A549 (cell line): Measurements from ENCODE around the gene RNF145. TPM values are rescaled to one million over a fixed set of nuclear protein-coding genes. Genes with fewer than 3 reads are reported as not detected.

ENCODE experiments used
- ATAC-seq, 2 experiments: fragments of 200-7000 bp in 1 of 2; fragments of >200 bp in 1 of 2; cut with Nextera tagmentation in 1 of 2; cut with Tn5 transposase in 1 of 2; 3 replicates each; pipeline versions ENCODE4 v1.8.0 to v1.9.1; 2018 to 2020; ENCODE audit warnings: mild to moderate bottlenecking in 1 of 2, moderate library complexity in 1 of 2
- CTCF ChIA-PET: fragments of 300-600 bp; sonication (Branson Sonifier 250); formaldehyde crosslinking; extraction: SDS; loops from one replicate; lab custom pipeline; 2021; ENCODE audit warnings: antibody characterized with exemption, inconsistent platforms; lab: Yijun Ruan, JAX
- POLR2A ChIA-PET: fragments of 350-600 bp; formaldehyde crosslinking; extraction: SDS; loops from one replicate; lab custom pipeline; 2021; ENCODE audit warnings: antibody characterized with exemption, inconsistent platforms; lab: Yijun Ruan, JAX
- DNase-seq, 2 experiments: peaks; one replicate each; pipeline versions ENCODE4 v3.0.0 to v3.0.0-alpha.2; 2011 to 2016; ENCODE audit warnings: low read depth in 1 of 2, low spot score in 1 of 2
- FAIRE-seq: peaks from 2 replicates; lab custom pipeline; 2011; peaks lifted over from hg19 to GRCh38; lab: Jason Lieb, UNC
- H3K27ac ChIP-seq, 2 experiments: fragments of >200 bp; sonication (Bioruptor Twin); formaldehyde crosslinking; 3 replicates each; pipeline ENCODE4 v1.5.1; 2016 to 2017
- H3K4me1 ChIP-seq: fragments of >200 bp; sonication (Bioruptor Twin); formaldehyde crosslinking; 3 replicates; pipeline ENCODE4 v1.6.1; 2016
- H3K4me2 ChIP-seq: fragments of >200 bp; sonication (Bioruptor Twin); formaldehyde crosslinking; 3 replicates; pipeline ENCODE4 v1.6.1; 2016
- H3K4me3 ChIP-seq: fragments of >200 bp; sonication (Bioruptor Twin); formaldehyde crosslinking; 3 replicates; pipeline ENCODE4 v1.5.1; 2016
- H3K9me3 ChIP-seq: fragments of >200 bp; sonication (Bioruptor Twin); formaldehyde crosslinking; 3 replicates; pipeline ENCODE4 v1.6.1; 2016
- ATOH8 ChIP-seq: fragments of 250-450 bp; sonication (Bioruptor Pico); IDR thresholded peaks from 2 replicates; pipeline ENCODE4 v1.5.0; 2020; ENCODE audit warnings: low read depth, mild to moderate bottlenecking, moderate library complexity
- BCL3 ChIP-seq: fragments of >200 bp; sonication (Bioruptor Twin); formaldehyde crosslinking; IDR thresholded peaks from 3 replicates; pipeline ENCODE4 v1.6.1; 2016
- CEBPB ChIP-seq, 2 experiments: fragments of >200 bp in 1 of 2; sonication (Bioruptor Twin) in 1 of 2; formaldehyde crosslinking in 1 of 2; IDR thresholded peaks; 2 replicates each; pipeline ENCODE4 v1.6.1; 2012 to 2016
- CHD2 ChIP-seq: fragments of 150-350 bp; IDR thresholded peaks from 2 replicates; pipeline ENCODE4 v1.6.1; 2014; ENCODE audit warnings: low read length; ENCODE audit not compliant: partially characterized antibody
- EHMT2 ChIP-seq: fragments of 200-600 bp; sonication (generic); IDR thresholded peaks from 2 replicates; pipeline ENCODE4 v1.6.1; 2016; ENCODE audit warnings: antibody characterized with exemption, low read depth, mild to moderate bottlenecking, moderate library complexity
- FOXS1 ChIP-seq: fragments of 250-450 bp; sonication (Bioruptor Pico); IDR thresholded peaks from 2 replicates; pipeline ENCODE4 v1.5.0; 2020; ENCODE audit warnings: mild to moderate bottlenecking, moderate library complexity
- HES2 ChIP-seq: fragments of >200 bp; sonication (Bioruptor Twin); formaldehyde crosslinking; IDR thresholded peaks from 2 replicates; pipeline ENCODE4 v1.6.1; 2016
- HEYL ChIP-seq: fragments of 250-450 bp; sonication (Bioruptor Pico); IDR thresholded peaks from 2 replicates; pipeline ENCODE4 v1.8.0; 2021; ENCODE audit warnings: mild to moderate bottlenecking, moderate library complexity
- HOXB13 ChIP-seq: fragments of 250-450 bp; sonication (Bioruptor Pico); IDR thresholded peaks from 2 replicates; pipeline ENCODE4 v1.5.0; 2020; ENCODE audit warnings: low read depth, mild to moderate bottlenecking, moderate library complexity
- MAFK ChIP-seq: fragments of 450-650 bp; IDR thresholded peaks from 2 replicates; pipeline ENCODE4 v1.6.1; 2014; ENCODE audit not compliant: partially characterized antibody
- NFE2L2 ChIP-seq: fragments of 150-350 bp; conservative IDR thresholded peaks from 2 replicates; pipeline ENCODE4 v1.6.1; 2014; ENCODE audit warnings: low read length
- POLR2A ChIP-seq: IDR thresholded peaks from 2 replicates; pipeline ENCODE4 v1.6.1; 2012; ENCODE audit warnings: mild to moderate bottlenecking, low read length
- RFX5 ChIP-seq: fragments of 450-650 bp; IDR thresholded peaks from 2 replicates; pipeline ENCODE4 v1.7.1; 2014; ENCODE audit warnings: antibody characterized with exemption, mild to moderate bottlenecking, moderate library complexity
- RNF2 ChIP-seq: fragments of 200-600 bp; sonication (generic); IDR thresholded peaks from 2 replicates; pipeline ENCODE4 v1.6.1; 2016; ENCODE audit warnings: low read depth, mild to moderate bottlenecking, antibody characterized with exemption, moderate library complexity, borderline replicate concordance
- SREBF2 ChIP-seq: fragments of 450-650 bp; IDR thresholded peaks from 2 replicates; pipeline ENCODE4 v1.6.1; 2014; ENCODE audit warnings: mild to moderate bottlenecking, moderate library complexity
- TFCP2L1 ChIP-seq: fragments of 250-450 bp; sonication (Bioruptor Pico); IDR thresholded peaks from 2 replicates; pipeline ENCODE4 v1.5.0; 2021; ENCODE audit warnings: mild to moderate bottlenecking
- TP53 ChIP-seq: fragments of 250-450 bp; sonication (Bioruptor Pico); IDR thresholded peaks from 2 replicates; pipeline ENCODE4 v1.5.0; 2021; ENCODE audit warnings: mild to moderate bottlenecking, moderate library complexity
- ZC3H11A ChIP-seq: fragments of 450-650 bp; IDR thresholded peaks from 2 replicates; pipeline ENCODE4 v1.6.1; 2014; ENCODE audit warnings: antibody characterized with exemption, mild to moderate bottlenecking
- WGBS: methylation state at CpG from one replicate; pipeline ENCODE4 v1.1.6; 2017; ENCODE audit errors: missing lambda C conversion rate; 5-methylcytosine and 5-hydroxymethylcytosine counted together
- polyA plus RNA-seq, 4 experiments: library from polyadenylated mRNA; depleted of rRNA in 3 of 4; stranded (reverse); fragments of >200 nt; fragmentation: RNase III in 1 of 4; extraction: RNeasy Plus Mini Kit Qiagen cat#74134 plus additional on column Dnase treatment in 1 of 4; gene quantifications; 2 replicates in 3 of 4; 3 replicates in 1 of 4; pipeline ENCODE4 v1.2.3, GENCODE V29; 2011 to 2017
- TF ChIP-seq, protein P1 (sequence below): fragments of >200 bp; sonication (Bioruptor Twin); formaldehyde crosslinking; IDR thresholded peaks from 3 replicates; pipeline ENCODE4 v1.5.1; 2016
- TF ChIP-seq, protein P2 (sequence below): fragments of 450-650 bp; IDR thresholded peaks from 2 replicates; pipeline ENCODE4 v1.6.1; 2014; ENCODE audit warnings: antibody characterized with exemption
- TF ChIP-seq, protein P3 (sequence below): IDR thresholded peaks from 2 replicates; pipeline ENCODE4 v1.6.1; 2012

RNF145 gene
- polyA plus RNA-seq, 2 of the 4 experiments (the other 2 are of a cell fraction), result 122 to 146 TPM

DNA sequence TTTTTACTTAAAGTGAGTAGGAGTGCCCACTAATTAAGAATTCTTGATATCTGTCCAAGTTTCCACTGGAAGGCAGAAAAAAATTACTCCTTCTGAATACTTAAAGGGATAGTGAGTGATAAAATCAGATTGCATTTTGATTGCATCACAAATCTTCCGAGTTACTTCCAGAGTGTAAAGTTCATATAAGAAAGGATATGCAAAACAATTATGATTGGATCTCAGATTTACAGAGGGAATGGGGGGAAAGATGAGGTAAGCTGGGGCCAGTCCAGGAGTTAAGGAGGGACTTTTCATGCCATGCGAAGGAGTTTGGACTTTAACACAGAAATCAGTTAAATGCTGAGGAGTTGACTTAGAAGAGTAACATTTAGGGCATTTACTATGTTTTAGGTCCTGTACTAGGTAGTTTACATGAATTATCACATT, 9.3 kb upstream of the RNF145 start:
- Histone ChIP-seq H3K4me3 (no peak overlapping the region), H3K4me1 (peaks cover 28% of the 10 kb centered on the region), H3K27ac (peak overlapping the region; percentile 60 to 83; a peak in 5 of 6 replicates), H3K4me2 (peak overlapping the region; percentile 48), H3K9me3 (no peaks in the 10 kb centered on the region)
- TF ChIP-seq CEBPB (IDR thresholded peaks at IDR 0.05) (peak; percentile 51 to 76; a peak in 3 of 4 replicates), RNF2 (no peak)
- 33% methylated on average over 2 of the region's 2 CpGs for WGBS
- FAIRE-seq, result peak; percentile 18
- no peak; a peak in 1 of 6 replicates for ATAC-seq
- CTCF ChIA-PET, result interaction anchor here (0.7 to 0.9 kb wide), 2 partner anchors 99 to 678 kb away, joined by 3 read pairs; no protein-coding TSS in a partner anchor
- POLR2A ChIA-PET, result no interaction called here
- no peak for DNase-seq

- POLR2A ChIA-PET, result no interaction called here
- CTCF ChIA-PET, result interaction anchor here (1.5 to 1.9 kb wide), 2 partner anchors 16 to 60 kb away, joined by 3 to 7 read pairs; no protein-coding TSS in a partner anchor
- ATAC-seq, result no peak
- Histone ChIP-seq H3K9me3 (no peaks in the 10 kb centered on the region), H3K4me3 (no peak overlapping the region), H3K4me2 (no peak overlapping the region), H3K27ac (peak overlapping the region in 1 of 2 experiments; percentile 83; a peak in 5 of 6 replicates), H3K4me1 (peaks cover 28% of the 10 kb centered on the region)
- FAIRE-seq, result no peak
- no peak for DNase-seq
- WGBS, result 70% methylated on average over 2 of the region's 2 CpGs
- TF ChIP-seq SREBF2, result no peak
- TF ChIP-seq, protein P1, sequence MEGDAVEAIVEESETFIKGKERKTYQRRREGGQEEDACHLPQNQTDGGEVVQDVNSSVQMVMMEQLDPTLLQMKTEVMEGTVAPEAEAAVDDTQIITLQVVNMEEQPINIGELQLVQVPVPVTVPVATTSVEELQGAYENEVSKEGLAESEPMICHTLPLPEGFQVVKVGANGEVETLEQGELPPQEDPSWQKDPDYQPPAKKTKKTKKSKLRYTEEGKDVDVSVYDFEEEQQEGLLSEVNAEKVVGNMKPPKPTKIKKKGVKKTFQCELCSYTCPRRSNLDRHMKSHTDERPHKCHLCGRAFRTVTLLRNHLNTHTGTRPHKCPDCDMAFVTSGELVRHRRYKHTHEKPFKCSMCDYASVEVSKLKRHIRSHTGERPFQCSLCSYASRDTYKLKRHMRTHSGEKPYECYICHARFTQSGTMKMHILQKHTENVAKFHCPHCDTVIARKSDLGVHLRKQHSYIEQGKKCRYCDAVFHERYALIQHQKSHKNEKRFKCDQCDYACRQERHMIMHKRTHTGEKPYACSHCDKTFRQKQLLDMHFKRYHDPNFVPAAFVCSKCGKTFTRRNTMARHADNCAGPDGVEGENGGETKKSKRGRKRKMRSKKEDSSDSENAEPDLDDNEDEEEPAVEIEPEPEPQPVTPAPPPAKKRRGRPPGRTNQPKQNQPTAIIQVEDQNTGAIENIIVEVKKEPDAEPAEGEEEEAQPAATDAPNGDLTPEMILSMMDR, result no peak
- no peak for TF ChIP-seq HOXB13 (CRISPR knock-in tag)
- TF ChIP-seq, protein P2, sequence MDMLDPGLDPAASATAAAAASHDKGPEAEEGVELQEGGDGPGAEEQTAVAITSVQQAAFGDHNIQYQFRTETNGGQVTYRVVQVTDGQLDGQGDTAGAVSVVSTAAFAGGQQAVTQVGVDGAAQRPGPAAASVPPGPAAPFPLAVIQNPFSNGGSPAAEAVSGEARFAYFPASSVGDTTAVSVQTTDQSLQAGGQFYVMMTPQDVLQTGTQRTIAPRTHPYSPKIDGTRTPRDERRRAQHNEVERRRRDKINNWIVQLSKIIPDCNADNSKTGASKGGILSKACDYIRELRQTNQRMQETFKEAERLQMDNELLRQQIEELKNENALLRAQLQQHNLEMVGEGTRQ, result no peak
- no peak for TF ChIP-seq POLR2A
Measured at GRCh38 chr5:159217236-159217635, 7.9 kb upstream of the RNF145 start.

DNA sequence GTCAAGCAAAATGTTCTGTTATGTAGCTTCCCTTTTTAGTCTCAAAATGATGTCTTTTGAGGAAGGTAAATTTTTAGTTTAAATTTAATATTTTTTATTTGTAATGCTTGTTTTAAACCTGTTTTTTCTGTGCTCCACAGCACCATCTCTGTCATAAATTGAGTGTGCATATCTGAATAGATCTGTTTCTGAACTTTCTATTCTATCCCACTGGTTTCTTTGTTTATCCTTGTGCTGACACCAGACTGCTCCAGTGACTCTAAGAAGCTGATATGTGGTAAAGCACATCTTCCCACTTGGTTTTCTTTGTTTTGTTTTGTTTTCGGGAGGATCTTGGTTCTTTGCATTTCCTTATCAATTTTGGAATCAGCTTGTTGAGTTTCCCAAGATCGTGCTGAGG, 7.1 kb upstream of the RNF145 start:
- POLR2A ChIA-PET, result no interaction called here
- H3K4me3 ChIP-seq, result no peak overlapping the region
- WGBS, result 85% methylated on average over 2 of the region's 2 CpGs
- no peak for DNase-seq
- no peaks in the 10 kb centered on the region for H3K9me3 ChIP-seq
- no peak for TF ChIP-seq BCL3
- no peak for TF ChIP-seq CHD2
- no peak for TF ChIP-seq RFX5
- no peak for TF ChIP-seq TP53
- TF ChIP-seq EHMT2, result no peak
- TF ChIP-seq MAFK, result no peak
- 0 out of 6 replicates have a peak overlapping the region, but pooled peaks of 1 of the 2 experiments have one; percentile 2 for H3K27ac ChIP-seq
- no peak overlapping the region for H3K4me2 ChIP-seq
- no peak for FAIRE-seq
- CTCF ChIA-PET, result interaction anchor here (0.6 to 1.9 kb wide), 4 partner anchors 9 to 371 kb away, joined by 3 to 7 read pairs (median 4); no protein-coding TSS in a partner anchor
- ATAC-seq, result peak in 1 of 2 experiments; percentile 62; a peak in 2 of 6 replicates
- H3K4me1 ChIP-seq, result peaks cover 35% of the 10 kb centered on the region

- peak overlapping the region in 1 of 2 experiments; percentile 42; a peak in 2 of 6 replicates for H3K27ac ChIP-seq
- TF ChIP-seq HES2, result no peak
- no peak for TF ChIP-seq HEYL (CRISPR knock-in tag)
- TF ChIP-seq TFCP2L1, result no peak
- no peak for TF ChIP-seq NFE2L2
- no peak for TF ChIP-seq ATOH8
- TF ChIP-seq, protein P3, sequence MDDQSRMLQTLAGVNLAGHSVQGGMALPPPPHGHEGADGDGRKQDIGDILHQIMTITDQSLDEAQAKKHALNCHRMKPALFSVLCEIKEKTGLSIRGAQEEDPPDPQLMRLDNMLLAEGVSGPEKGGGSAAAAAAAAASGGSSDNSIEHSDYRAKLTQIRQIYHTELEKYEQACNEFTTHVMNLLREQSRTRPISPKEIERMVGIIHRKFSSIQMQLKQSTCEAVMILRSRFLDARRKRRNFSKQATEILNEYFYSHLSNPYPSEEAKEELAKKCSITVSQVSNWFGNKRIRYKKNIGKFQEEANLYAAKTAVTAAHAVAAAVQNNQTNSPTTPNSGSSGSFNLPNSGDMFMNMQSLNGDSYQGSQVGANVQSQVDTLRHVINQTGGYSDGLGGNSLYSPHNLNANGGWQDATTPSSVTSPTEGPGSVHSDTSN, result no peak
- TF ChIP-seq ZC3H11A, result no peak
- no peak for TF ChIP-seq FOXS1 (CRISPR knock-in tag)
- H3K9me3 ChIP-seq, result no peaks in the 10 kb centered on the region
- ChIA-PET CTCF (interaction anchor here (0.6 to 3.0 kb wide), 4 partner anchors 8 to 372 kb away, joined by 3 to 14 read pairs (median 5); no protein-coding TSS in a partner anchor), POLR2A (no interaction called here)
- H3K4me2 ChIP-seq, result no peak overlapping the region
- WGBS, result 94% methylated on average over 3 of the region's 3 CpGs
- DNase-seq, result no peak
- peaks cover 40% of the 10 kb centered on the region for H3K4me1 ChIP-seq
- FAIRE-seq, result no peak
- H3K4me3 ChIP-seq, result no peak overlapping the region
- ATAC-seq, result no peak
Measured at GRCh38 chr5:159215886-159216285, 6.5 kb upstream of the RNF145 start.
